ENCODE measurements around the gene PLEKHA7.

Gene PLEKHA7

GRCh38 chr11:16876837-16877236 is 137.4 kb downstream of the PLEKHA7 start:
- TF ChIP-seq CSRNP3 (CRISPR knock-in tag; IDR thresholded peaks at IDR 0.05) (no peak), ZNF565 (CRISPR knock-in tag; conservative IDR thresholded peaks at IDR 0.05; ENCODE audit: low read depth) (no peak), ESRRG (CRISPR knock-in tag; IDR thresholded peaks at IDR 0.05) (no peak), ZFP30 (CRISPR knock-in tag; IDR thresholded peaks at IDR 0.05) (no peak), POU6F1 (CRISPR knock-in tag; IDR thresholded peaks at IDR 0.05; ENCODE audit: borderline replicate concordance, low read depth) (no peak), TCF4 (CRISPR knock-in tag; IDR thresholded peaks at IDR 0.05; ENCODE audit: borderline replicate concordance) (no peak), ARNTL (CRISPR knock-in tag; IDR thresholded peaks at IDR 0.05; ENCODE audit: borderline replicate concordance, low read depth) (no peak), CSDC2 (CRISPR knock-in tag; IDR thresholded peaks at IDR 0.05) (no peak), CREB5 (CRISPR knock-in tag; IDR thresholded peaks at IDR 0.05; ENCODE audit: low read depth) (no peak), ZNF70 (CRISPR knock-in tag; IDR thresholded peaks at IDR 0.05) (no peak), PATZ1 (CRISPR knock-in tag; IDR thresholded peaks at IDR 0.05; ENCODE audit: borderline replicate concordance) (no peak)
- ATAC-seq = no peak

- no peak for ATAC-seq
Observed at GRCh38 chr11:16876053-16876752, 138.0 kb downstream of the PLEKHA7 start.

GRCh38 chr11:16874275-16874975 is 139.8 kb downstream of the PLEKHA7 start:
- TF ChIP-seq ISL1 (CRISPR knock-in tag; IDR thresholded peaks at IDR 0.05) = no peak
- no peak for ATAC-seq

More at GRCh38 chr11:16876053-16876752, 138.0 kb downstream of the PLEKHA7 start:
- TF ChIP-seq PPARA (CRISPR knock-in tag; IDR thresholded peaks at IDR 0.05; ENCODE audit: borderline replicate concordance) (no peak), SNAI2 (CRISPR knock-in tag; IDR thresholded peaks at IDR 0.05) (no peak), RARB (CRISPR knock-in tag; IDR thresholded peaks at IDR 0.05) (no peak), ZFP3 (CRISPR knock-in tag; IDR thresholded peaks at IDR 0.05) (no peak), CSDC2 (CRISPR knock-in tag; IDR thresholded peaks at IDR 0.05) (no peak), CREB5 (CRISPR knock-in tag; IDR thresholded peaks at IDR 0.05; ENCODE audit: low read depth) (no peak), ZNF8 (CRISPR knock-in tag; IDR thresholded peaks at IDR 0.05) (no peak), BACH2 (CRISPR knock-in tag; IDR thresholded peaks at IDR 0.05; ENCODE audit: borderline replicate concordance) (no peak), ARNTL (CRISPR knock-in tag; IDR thresholded peaks at IDR 0.05; ENCODE audit: borderline replicate concordance, low read depth) (no peak), GLIS3 (CRISPR knock-in tag; IDR thresholded peaks at IDR 0.05) (no peak)

GRCh38 chr11:16873289-16873688 is 140.9 kb downstream of the PLEKHA7 start:
- ATAC-seq = no peak
- TF ChIP-seq CSRNP3 (CRISPR knock-in tag; IDR thresholded peaks at IDR 0.05) = no peak
- TF ChIP-seq CSDC2 (CRISPR knock-in tag; IDR thresholded peaks at IDR 0.05) = no peak
- TF ChIP-seq TOX (CRISPR knock-in tag; IDR thresholded peaks at IDR 0.05; ENCODE audit: borderline replicate concordance) = no peak
- no peak for TF ChIP-seq ZFP30 (CRISPR knock-in tag; IDR thresholded peaks at IDR 0.05)
- TF ChIP-seq SNAI2 (CRISPR knock-in tag; IDR thresholded peaks at IDR 0.05) = no peak
- no peak for TF ChIP-seq GLIS3 (CRISPR knock-in tag; IDR thresholded peaks at IDR 0.05)
- no peak for TF ChIP-seq ZNF565 (CRISPR knock-in tag; conservative IDR thresholded peaks at IDR 0.05; ENCODE audit: low read depth)
- TF ChIP-seq BACH2 (CRISPR knock-in tag; IDR thresholded peaks at IDR 0.05; ENCODE audit: borderline replicate concordance) = no peak
- no peak for TF ChIP-seq ESRRG (CRISPR knock-in tag; IDR thresholded peaks at IDR 0.05)
- TF ChIP-seq TCF4 (CRISPR knock-in tag; IDR thresholded peaks at IDR 0.05; ENCODE audit: borderline replicate concordance) = no peak
- no peak for TF ChIP-seq TSHZ2 (CRISPR knock-in tag; IDR thresholded peaks at IDR 0.05)
- no peak for TF ChIP-seq RARB (CRISPR knock-in tag; IDR thresholded peaks at IDR 0.05)
- TF ChIP-seq ZNF70 (CRISPR knock-in tag; IDR thresholded peaks at IDR 0.05) = no peak
- no peak for TF ChIP-seq ARNTL (CRISPR knock-in tag; IDR thresholded peaks at IDR 0.05; ENCODE audit: borderline replicate concordance, low read depth)

All from SK-N-SH treated with all-trans-retinoic acid at 6 μM for 48 hours (cell line).